CD4-positive, alpha-beta memory T cell (primary cell): ENCODE measurements around the gene TEAD1. TPM values are rescaled to one million over a fixed set of nuclear protein-coding genes. Genes with fewer than 3 reads are reported as not detected.

Experiments
- CTCF ChIA-PET: fragments of 350-600 bp; sonication (Branson Sonifier 250); formaldehyde crosslinking; loops from one replicate; lab custom pipeline; 2021; ENCODE audit warnings: inconsistent platforms; ENCODE audit not compliant: partially characterized antibody; lab: Charles Lee
- POLR2A ChIA-PET: fragments of 350-600 bp; sonication (Branson Sonifier 250); formaldehyde crosslinking; loops from one replicate; lab custom pipeline; 2021; ENCODE audit not compliant: partially characterized antibody; lab: Charles Lee
- DNase-seq, 5 donors: peaks; one replicate each; pipeline versions ENCODE4 v3.0.0 to v3.0.0-alpha.2; 2020 to 2022; ENCODE audit warnings: mixed read lengths in 1 of 5
- H3K27ac ChIP-seq: one replicate; pipeline ENCODE4 v1.7.0; 2013; ENCODE audit warnings: low read depth, low read length
- H3K27me3 ChIP-seq: 2 replicates; pipeline ENCODE4 v1.7.0; 2013; ENCODE audit warnings: mild to moderate bottlenecking, low read length, moderate library complexity; ENCODE audit not compliant: insufficient read depth
- H3K36me3 ChIP-seq: 2 replicates; pipeline ENCODE4 v1.7.0; 2013; ENCODE audit warnings: mild to moderate bottlenecking, low read length, moderate library complexity; ENCODE audit not compliant: insufficient read depth
- H3K4me1 ChIP-seq: 2 replicates; pipeline ENCODE4 v1.7.0; 2013; ENCODE audit warnings: mild to moderate bottlenecking, low read length, moderate library complexity; ENCODE audit not compliant: insufficient read depth
- H3K4me3 ChIP-seq, 2 donors: one replicate each; pipeline ENCODE4 v1.7.0; 2013; ENCODE audit warnings: low read length in 2 of 2, mild to moderate bottlenecking in 1 of 2
- H3K9me3 ChIP-seq, 2 donors: one replicate each; pipeline ENCODE4 v1.7.0; 2013; ENCODE audit warnings: low read length in 2 of 2, control low read depth in 1 of 2; ENCODE audit not compliant: control insufficient read depth in 1 of 2
- H3K27ac Mint-ChIP-seq, 7 donors: one replicate each; pipeline ENCODE4 v1.8.0; 2020 to 2021; ENCODE audit warnings: mixed read lengths in 7 of 7, mild to moderate bottlenecking in 6 of 7, inconsistent platforms in 3 of 7, moderate library complexity in 3 of 7
- H3K27me3 Mint-ChIP-seq, 2 donors: one replicate each; pipeline ENCODE4 v1.8.0; 2020 to 2021; ENCODE audit warnings: mixed read lengths in 2 of 2
- H3K36me3 Mint-ChIP-seq, 2 donors: one replicate each; pipeline ENCODE4 v1.8.0; 2020 to 2021; ENCODE audit warnings: mixed read lengths in 2 of 2, inconsistent platforms in 1 of 2, mild to moderate bottlenecking in 1 of 2
- H3K4me1 Mint-ChIP-seq, 4 donors: one replicate each; pipeline ENCODE4 v1.8.0; 2020 to 2021; ENCODE audit warnings: mixed read lengths in 4 of 4, mild to moderate bottlenecking in 1 of 4
- H3K4me3 Mint-ChIP-seq, 8 donors: one replicate each; pipeline ENCODE4 v1.8.0; 2020 to 2021; ENCODE audit warnings: mixed read lengths in 8 of 8, mild to moderate bottlenecking in 7 of 8, moderate library complexity in 6 of 8, inconsistent platforms in 3 of 8
- H3K9me3 Mint-ChIP-seq, 8 donors: one replicate each; pipeline ENCODE4 v1.8.0; 2020 to 2021; ENCODE audit warnings: mixed read lengths in 8 of 8, mild to moderate bottlenecking in 5 of 8, inconsistent platforms in 3 of 8, moderate library complexity in 1 of 8
- intact Hi-C: fragments of 100-400 bp; cut with micrococcal nuclease; formaldehyde crosslinking; loops from one replicate; pipeline ENCODE4 v1.15.1; 2023
- polyA plus RNA-seq, 2 donors: library from polyadenylated mRNA; unstranded; fragments of 300-500 nt; fragmentation: Illumina TruSeq; gene quantifications; one replicate each; pipeline ENCODE4 v1.2.3, GENCODE V29; 2021
- total RNA-seq, 2 experiments: library from RNA; stranded (reverse); gene quantifications; one replicate each; pipeline ENCODE4 v1.2.3, GENCODE V29; 2021

The TEAD1 gene
- total and polyA plus RNA-seq, 4 experiments from 2014 or later: 0.15 to 1.1 (median 0.52) TPM; not detected in 1

DNA sequence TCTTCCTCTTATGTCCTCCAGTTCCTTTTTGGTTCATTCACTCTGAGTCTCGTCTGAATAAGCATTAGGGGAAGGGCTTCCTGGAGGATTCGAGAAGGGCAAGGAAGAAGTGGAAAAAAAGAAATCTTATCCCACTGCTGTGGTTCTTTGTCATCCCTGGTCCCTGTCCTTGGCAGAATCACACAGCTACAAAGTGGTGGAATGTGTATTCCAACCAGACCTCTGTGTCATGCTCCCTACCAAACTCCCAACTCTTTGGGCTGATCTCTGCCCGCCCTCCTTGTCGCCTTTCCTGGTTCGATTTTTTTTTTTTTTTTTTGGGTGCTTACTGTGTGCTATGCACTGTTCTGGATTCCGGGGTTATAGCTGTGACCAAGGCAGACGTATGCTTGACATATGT, 61.0 kb downstream of the TEAD1 start:
- CTCF ChIA-PET: no interaction called here
- H3K27me3 Mint-ChIP-seq: peaks cover 6 to 10% of the 10 kb centered on the region in 2 donors

DNA sequence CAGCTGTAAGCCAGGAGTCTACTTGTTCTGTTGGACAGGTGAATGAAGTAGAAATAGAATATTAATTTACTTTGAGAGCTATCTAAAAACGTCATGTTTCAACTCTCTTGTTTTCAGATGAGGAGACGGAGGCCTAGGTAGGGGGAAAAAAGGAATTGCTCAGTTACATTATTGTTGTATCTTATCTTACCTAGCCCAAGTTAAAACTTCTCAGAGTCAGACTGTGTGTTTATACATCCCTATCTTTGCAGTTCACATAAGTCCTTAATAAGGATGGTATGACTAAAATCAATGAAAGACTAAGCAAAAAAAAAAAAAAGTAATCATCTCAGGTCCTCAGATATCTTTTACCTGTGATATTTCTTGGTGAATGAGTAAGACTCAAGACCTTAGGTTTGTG, 62.8 kb downstream of the TEAD1 start:
- Mint-ChIP-seq H3K4me3 (no peak overlapping the region), H3K27ac (no peak overlapping the region), H3K36me3 (no peaks in the 10 kb centered on the region), H3K4me1 (no peaks in the 10 kb centered on the region), H3K9me3 (peaks cover 0 to 4% (median 0%) of the 10 kb centered on the region in 8 donors), H3K27me3 (peaks cover 5 to 8% of the 10 kb centered on the region in 2 donors)
- DNase-seq: no peak
- no peaks in the 10 kb centered on the region for H3K36me3 ChIP-seq
- CTCF ChIA-PET: no interaction called here
- intact Hi-C loops: no loop called here
- POLR2A ChIA-PET: no interaction called here
- no peak overlapping the region for H3K4me3 ChIP-seq
- H3K4me1 ChIP-seq: no peaks in the 10 kb centered on the region
- H3K9me3 ChIP-seq: no peaks in the 10 kb centered on the region
- H3K27ac ChIP-seq: no peak overlapping the region
- no peaks in the 10 kb centered on the region for H3K27me3 ChIP-seq

More for the DNA sequence above, 61.0 kb downstream of the TEAD1 start:
- Histone ChIP-seq H3K36me3 (no peaks in the 10 kb centered on the region), H3K9me3 (no peaks in the 10 kb centered on the region), H3K27ac (no peak overlapping the region), H3K27me3 (no peaks in the 10 kb centered on the region), H3K4me3 (no peak overlapping the region), H3K4me1 (no peaks in the 10 kb centered on the region)
- no peaks in the 10 kb centered on the region for H3K4me1 Mint-ChIP-seq
- DNase-seq: no peak
- H3K36me3 Mint-ChIP-seq: no peaks in the 10 kb centered on the region
- POLR2A ChIA-PET: interaction anchor here (0.6 kb wide), 1 partner anchor 9 kb away, joined by 3 read pairs; no protein-coding TSS in a partner anchor
- peaks cover 0 to 3% (median 0%) of the 10 kb centered on the region in 8 donors for H3K9me3 Mint-ChIP-seq
- H3K27ac Mint-ChIP-seq: no peak overlapping the region
- intact Hi-C loops: no loop called here
- H3K4me3 Mint-ChIP-seq: no peak overlapping the region

DNA sequence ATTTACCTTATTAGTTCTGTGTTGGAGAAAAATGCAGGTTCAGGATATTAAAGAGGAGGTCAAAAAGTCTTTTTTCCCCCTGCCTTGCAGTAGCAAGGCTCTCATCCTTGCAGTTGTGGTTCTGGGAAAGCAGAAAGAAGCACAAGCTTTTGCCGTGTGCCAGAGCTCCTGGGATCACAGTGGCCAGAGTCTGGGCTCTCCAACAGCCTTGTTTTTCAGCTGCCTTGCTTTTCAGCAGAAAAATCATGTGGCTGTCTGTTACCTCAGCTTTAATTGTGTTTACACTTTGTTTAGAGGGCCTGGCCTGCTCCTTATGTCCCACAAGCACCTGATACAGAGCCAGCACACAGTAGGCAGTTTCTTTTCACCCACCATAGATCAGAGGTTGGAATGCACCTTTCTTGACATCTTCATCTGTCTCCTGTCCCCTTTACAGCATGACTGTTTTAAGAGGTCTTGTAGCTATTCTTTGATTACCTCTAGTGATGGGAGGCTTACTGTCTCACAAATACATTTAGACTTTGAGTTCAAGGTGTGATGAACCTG, 67.5 kb downstream of the TEAD1 start:
- H3K4me3 Mint-ChIP-seq: no peak overlapping the region
- ChIA-PET POLR2A (no interaction called here), CTCF (interaction anchor here (1.3 kb wide), 1 partner anchor 9 kb away, joined by 4 read pairs; no protein-coding TSS in a partner anchor)
- DNase-seq: no peak
- H3K36me3 Mint-ChIP-seq: no peaks in the 10 kb centered on the region
- H3K27ac Mint-ChIP-seq: no peak overlapping the region
- no peaks in the 10 kb centered on the region for H3K4me1 ChIP-seq
- peaks cover 0 to 4% (median 0%) of the 10 kb centered on the region in 8 donors for H3K9me3 Mint-ChIP-seq
- no peaks in the 10 kb centered on the region for H3K36me3 ChIP-seq
- no peak overlapping the region for H3K27ac ChIP-seq
- no peaks in the 10 kb centered on the region for H3K27me3 ChIP-seq
- H3K27me3 Mint-ChIP-seq: peaks cover 5 to 7% of the 10 kb centered on the region in 2 donors
- intact Hi-C loops: no loop called here
- H3K4me1 Mint-ChIP-seq: no peaks in the 10 kb centered on the region
- H3K4me3 ChIP-seq: no peak overlapping the region
- H3K9me3 ChIP-seq: no peaks in the 10 kb centered on the region

DNA sequence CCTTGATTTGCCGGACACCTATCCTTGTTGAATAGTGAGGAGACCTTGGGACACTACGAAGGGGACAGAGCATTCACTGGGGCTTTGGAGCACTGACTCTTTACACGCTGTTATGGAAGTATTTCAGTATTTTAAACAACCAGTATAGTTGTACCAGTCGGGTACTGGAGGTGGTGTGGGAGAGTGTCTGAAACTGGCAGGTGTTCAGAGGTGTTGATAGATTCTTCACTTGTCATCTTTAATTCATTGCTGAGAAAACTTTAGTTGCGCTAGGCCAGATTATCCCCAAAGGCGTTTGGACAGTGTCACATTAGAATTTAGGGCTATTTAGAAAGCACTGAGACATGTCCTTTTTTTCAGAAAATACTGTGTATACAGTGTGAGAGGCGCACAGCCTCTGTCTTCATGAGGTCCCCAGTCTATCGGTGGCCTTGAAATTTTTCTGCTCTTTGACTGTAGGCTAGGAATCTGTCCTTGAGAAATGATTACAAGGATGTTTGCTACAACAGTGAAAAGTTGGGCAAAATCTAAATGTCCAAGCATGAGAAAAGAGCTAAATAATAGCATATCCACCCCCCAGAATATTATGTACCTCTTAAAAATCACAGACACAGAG, 69.7 kb downstream of the TEAD1 start:
- POLR2A ChIA-PET: interaction anchor here (0.5 kb wide), 1 partner anchor 9 kb away, joined by 3 read pairs; no protein-coding TSS in a partner anchor
- Mint-ChIP-seq H3K27ac (no peak overlapping the region), H3K4me3 (no peak overlapping the region), H3K4me1 (no peaks in the 10 kb centered on the region), H3K27me3 (peaks cover 5 to 9% of the 10 kb centered on the region in 2 donors), H3K36me3 (no peaks in the 10 kb centered on the region), H3K9me3 (peaks cover 0 to 4% (median 0%) of the 10 kb centered on the region in 8 donors)
- Histone ChIP-seq H3K4me1 (no peaks in the 10 kb centered on the region), H3K9me3 (no peaks in the 10 kb centered on the region), H3K27ac (no peak overlapping the region), H3K36me3 (no peaks in the 10 kb centered on the region), H3K27me3 (no peaks in the 10 kb centered on the region), H3K4me3 (no peak overlapping the region)
- intact Hi-C loops: no loop called here
- DNase-seq: no peak
- CTCF ChIA-PET: no interaction called here

DNA sequence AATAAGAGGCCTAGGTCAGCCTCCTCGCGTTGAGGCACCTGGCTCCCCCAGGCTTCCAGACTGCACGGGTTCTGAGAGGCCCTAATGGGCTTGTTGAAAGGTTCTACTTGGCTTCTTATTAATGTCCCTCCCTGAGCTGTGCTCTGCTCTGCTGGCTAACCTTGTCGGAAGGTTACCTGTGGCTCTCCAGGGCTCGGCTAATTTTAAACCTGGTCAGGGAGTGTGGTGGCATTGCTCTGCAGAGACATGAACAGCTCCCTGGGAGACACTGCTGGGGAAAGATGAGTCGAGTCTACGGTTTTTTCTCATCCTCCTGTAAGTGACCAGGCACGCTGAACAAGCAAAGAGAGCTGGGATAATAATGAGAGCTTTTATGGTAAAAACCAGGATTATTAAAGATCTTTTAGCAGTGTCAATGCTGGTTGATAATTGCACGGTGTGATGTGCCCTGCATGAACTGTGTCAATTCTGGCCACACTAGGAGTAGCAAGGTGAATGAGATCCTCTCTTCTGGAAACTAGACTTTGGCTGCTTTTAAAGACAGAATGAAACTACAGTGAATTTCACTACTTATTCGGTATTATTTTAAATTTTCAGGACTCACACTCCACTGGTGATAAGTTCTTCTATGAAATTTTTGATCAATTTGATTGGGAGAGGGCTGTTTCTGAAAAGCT, 70.7 kb downstream of the TEAD1 start:
- H3K27me3 ChIP-seq: no peaks in the 10 kb centered on the region
- Mint-ChIP-seq H3K4me1 (no peaks in the 10 kb centered on the region), H3K36me3 (no peaks in the 10 kb centered on the region), H3K27ac (no peak overlapping the region), H3K9me3 (peaks cover 0 to 4% (median 0%) of the 10 kb centered on the region in 8 donors), H3K27me3 (peaks cover 5 to 11% of the 10 kb centered on the region in 2 donors), H3K4me3 (no peak overlapping the region)
- no peak overlapping the region for H3K4me3 ChIP-seq
- H3K36me3 ChIP-seq: no peaks in the 10 kb centered on the region
- no peak overlapping the region for H3K27ac ChIP-seq
- DNase-seq: no peak
- intact Hi-C loops: no loop called here
- ChIA-PET POLR2A (no interaction called here), CTCF (no interaction called here)
- H3K9me3 ChIP-seq: no peaks in the 10 kb centered on the region
- no peaks in the 10 kb centered on the region for H3K4me1 ChIP-seq

DNA sequence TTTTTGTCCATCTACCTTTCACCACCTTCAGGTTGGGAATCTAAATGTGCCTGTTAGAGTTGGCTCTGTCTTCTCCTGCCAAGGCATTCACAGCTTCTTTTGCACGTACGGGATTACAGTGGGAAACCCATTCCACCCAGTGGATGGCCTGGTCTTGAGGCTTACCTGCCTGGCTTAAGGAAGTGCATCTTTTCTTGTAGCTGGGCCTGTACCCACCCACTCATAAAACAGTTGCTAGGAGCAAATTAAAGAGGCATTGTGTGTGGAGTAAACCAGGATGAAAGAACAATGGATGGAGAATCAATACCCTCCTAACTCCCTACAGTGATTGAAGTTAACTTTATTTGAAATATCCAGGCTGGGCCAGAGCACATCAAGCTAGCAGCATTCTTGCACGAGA, 71.6 kb downstream of the TEAD1 start:
- Mint-ChIP-seq H3K36me3 (no peaks in the 10 kb centered on the region), H3K27me3 (peaks cover 3 to 8% of the 10 kb centered on the region in 2 donors), H3K4me3 (no peak overlapping the region), H3K9me3 (no peaks in the 10 kb centered on the region), H3K4me1 (no peaks in the 10 kb centered on the region), H3K27ac (peak overlapping the region in 1 of 7 donors; percentile 11)
- DNase-seq: no peak
- H3K9me3 ChIP-seq: no peaks in the 10 kb centered on the region
- H3K27ac ChIP-seq: no peak overlapping the region
- H3K36me3 ChIP-seq: no peaks in the 10 kb centered on the region
- ChIA-PET CTCF (interaction anchor here (0.9 kb wide), 1 partner anchor 415 kb away, joined by 3 read pairs; no protein-coding TSS in a partner anchor), POLR2A (no interaction called here)
- H3K27me3 ChIP-seq: no peaks in the 10 kb centered on the region
- H3K4me1 ChIP-seq: no peaks in the 10 kb centered on the region
- H3K4me3 ChIP-seq: no peak overlapping the region
- intact Hi-C loops: no loop called here

DNA sequence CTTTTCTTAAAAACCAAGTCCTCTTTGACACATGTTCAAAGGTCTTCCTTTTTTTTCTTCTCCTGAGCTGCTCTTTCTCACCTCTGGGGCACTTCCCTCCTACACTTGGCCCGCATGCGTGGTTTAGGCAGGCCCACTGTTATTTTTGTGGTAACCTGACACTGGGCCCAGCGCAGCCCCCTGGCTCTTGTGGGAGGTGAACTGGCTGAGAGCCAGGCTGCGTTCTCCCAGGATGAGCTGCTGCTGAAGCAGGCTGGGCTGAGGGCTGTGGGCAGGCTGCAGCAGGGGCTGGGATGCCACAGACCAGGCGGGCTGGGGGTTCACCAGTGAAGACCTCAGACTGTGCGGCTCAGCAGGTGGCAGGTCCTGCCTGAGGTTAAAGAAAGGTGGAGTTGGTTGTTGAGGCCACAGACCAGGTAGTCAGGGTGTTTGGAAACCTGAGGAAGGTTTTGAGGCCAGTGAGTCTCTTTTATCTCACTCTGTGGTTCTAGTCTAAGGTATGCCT, 72.4 kb downstream of the TEAD1 start:
- Histone ChIP-seq H3K4me3 (no peak overlapping the region), H3K27me3 (no peaks in the 10 kb centered on the region), H3K4me1 (no peaks in the 10 kb centered on the region), H3K27ac (no peak overlapping the region), H3K9me3 (no peaks in the 10 kb centered on the region), H3K36me3 (no peaks in the 10 kb centered on the region)
- Mint-ChIP-seq H3K9me3 (no peaks in the 10 kb centered on the region), H3K27ac (no peak overlapping the region), H3K36me3 (no peaks in the 10 kb centered on the region), H3K27me3 (peaks cover 3 to 8% of the 10 kb centered on the region in 2 donors), H3K4me3 (no peak overlapping the region), H3K4me1 (no peaks in the 10 kb centered on the region)
- ChIA-PET POLR2A (no interaction called here), CTCF (interaction anchor here (0.9 kb wide), 1 partner anchor 415 kb away, joined by 3 read pairs; no protein-coding TSS in a partner anchor)
- intact Hi-C loops: no loop called here
- no peak for DNase-seq
